DMS53 (cell line): Measurements from ENCODE around the gene MARCHF3.
A peak's percentile ranks its signal among the peaks of the same experiment; 100 is the strongest.
"Not testable (repeated sequence)": the region's sequence is repeated elsewhere in the genome, so short reads cannot be mapped to it uniquely, and the experiment has no call there.

Source experiments
- DNase-seq: peaks from one replicate; lab custom pipeline; 2025; lab: John Stamatoyannopoulos, UW

The MARCHF3 gene

GRCh38 chr5:127011961-127012644 is 18.3 kb downstream of the MARCHF3 start:
- no peak for DNase-seq

DNA sequence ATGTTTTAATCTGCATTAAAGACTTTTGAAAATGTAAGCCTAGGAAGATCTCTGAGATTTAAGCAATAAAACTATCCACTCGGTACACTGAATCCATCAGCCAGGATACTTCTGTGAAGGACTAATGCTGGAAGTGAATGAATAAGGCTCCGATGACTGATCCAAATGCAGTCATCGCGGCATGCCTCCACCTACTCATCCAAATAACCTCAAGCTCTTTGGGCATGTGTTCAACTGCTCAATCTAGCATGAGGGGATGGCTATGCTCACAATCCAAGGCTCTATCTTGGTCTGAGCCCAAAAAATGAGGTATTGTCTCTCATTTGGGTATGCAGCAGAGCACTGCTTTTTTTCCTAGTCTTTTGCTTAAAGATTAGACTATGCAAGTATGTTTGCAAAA is 19.2 kb downstream of the MARCHF3 start:
- no peak for DNase-seq

GRCh38 chr5:127010362-127010761 is 20.0 kb downstream of the MARCHF3 start:
- no peak for DNase-seq

GRCh38 chr5:127009784-127010183 is 20.6 kb downstream of the MARCHF3 start:
- DNase-seq = no peak

DNA sequence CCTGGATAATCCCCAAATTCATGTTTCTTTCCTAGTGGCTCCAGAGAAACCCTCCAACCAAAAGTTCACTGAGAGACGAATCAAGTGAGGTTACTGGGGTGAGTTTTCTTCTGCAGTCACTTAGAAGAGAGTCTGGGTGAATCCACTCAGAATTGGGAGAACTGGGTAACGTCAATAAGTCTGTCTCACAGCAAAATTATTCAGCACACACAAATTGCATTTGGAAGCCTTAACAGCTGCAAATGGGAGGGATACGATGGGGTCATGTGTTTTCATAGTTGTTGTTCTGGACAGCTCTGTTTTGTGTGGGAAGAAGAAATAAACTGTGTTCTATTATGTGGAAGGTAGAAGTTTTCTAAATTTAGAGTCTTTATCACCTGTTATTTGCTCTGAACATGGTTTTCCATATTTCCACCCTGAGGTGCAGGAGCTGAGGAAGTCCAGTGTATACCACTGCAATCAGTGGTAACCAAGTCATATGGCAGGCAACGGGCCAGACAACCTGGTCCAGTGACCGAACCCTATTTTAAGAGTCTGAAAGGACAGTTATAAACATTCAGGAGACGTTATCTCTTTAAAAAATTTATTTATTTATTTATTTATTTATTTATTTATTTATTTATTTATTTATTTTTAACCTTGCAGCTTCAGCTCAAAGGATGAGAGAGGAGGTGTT is 21.9 kb downstream of the MARCHF3 start:
- DNase-seq = no peak

- no peak for DNase-seq
Observed at GRCh38 chr5:127007522-127007921, 22.8 kb downstream of the MARCHF3 start.

GRCh38 chr5:127006744-127007143 is 23.6 kb downstream of the MARCHF3 start:
- DNase-seq = no peak

GRCh38 chr5:127005282-127005681 is 25.1 kb downstream of the MARCHF3 start:
- not testable (repeated sequence) for DNase-seq

DNA sequence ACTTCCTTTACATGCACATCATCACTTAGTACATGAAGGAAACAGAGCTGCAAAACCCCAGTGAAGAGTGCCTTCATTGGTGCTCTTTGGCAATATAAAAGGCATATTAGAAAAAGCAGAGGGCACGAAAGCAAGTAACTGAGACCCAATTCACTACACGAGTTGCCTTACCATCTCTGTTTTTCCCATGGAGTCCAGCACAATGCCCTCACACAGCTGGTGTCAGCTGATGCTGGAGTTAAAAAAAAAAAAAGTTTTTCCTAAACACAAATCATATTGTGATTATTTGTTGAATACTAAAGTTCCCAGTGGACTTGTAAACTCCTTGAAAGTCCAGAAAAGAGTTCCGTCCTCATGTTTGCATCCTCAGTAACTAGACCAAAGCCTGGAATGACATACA is 25.6 kb downstream of the MARCHF3 start:
- no peak for DNase-seq

DNA sequence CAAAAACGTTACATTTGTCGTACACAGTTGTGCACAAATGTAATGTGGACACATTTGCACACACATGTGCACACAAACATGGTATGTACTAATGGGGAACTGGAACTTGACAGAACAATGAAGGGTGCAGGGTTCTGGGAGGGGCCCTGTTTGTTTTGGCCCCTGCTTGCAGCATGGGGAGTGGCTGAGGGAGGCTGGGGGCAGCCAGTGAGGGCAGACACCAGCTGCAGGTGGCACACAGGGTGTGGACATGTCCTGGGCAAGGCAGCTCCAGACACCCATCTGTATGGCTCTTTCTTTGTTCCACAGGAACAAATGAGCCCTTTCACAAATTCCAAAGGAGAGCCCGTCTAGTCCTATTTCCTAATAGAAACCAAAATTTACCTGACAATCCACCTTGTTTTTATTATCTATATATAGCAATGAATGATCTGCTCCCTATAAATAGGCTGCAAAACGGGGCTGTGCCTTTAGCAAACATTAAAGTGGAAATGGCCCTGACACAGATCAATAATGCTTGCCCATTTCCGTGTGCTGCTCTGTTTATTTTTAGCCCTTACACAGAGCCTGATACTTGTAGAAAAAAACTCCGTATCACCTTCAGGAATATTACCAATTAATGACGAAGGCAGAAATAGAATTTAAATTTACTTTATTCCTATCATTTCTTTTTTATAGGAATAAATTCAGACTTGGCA is 26.4 kb downstream of the MARCHF3 start:
- no peak for DNase-seq

DNA sequence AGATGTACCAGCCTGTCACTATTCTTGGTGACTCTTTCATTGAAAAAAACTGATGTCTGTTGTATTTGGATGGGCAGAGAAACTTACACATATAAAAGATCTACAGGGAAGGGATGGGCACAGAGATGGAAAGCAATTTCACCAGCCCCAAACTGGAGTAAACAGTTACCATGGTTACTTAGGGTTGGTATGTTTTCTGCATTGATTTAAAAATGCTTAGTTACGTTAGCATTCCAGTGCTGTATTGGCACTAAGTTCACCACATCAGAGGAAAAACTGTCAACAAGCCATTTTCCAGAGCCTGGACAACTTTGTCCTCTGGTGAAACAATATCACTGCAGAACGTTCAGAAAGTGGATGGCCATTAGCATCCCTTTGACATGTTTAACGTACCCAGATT is 28.0 kb downstream of the MARCHF3 start:
- no peak for DNase-seq

DNA sequence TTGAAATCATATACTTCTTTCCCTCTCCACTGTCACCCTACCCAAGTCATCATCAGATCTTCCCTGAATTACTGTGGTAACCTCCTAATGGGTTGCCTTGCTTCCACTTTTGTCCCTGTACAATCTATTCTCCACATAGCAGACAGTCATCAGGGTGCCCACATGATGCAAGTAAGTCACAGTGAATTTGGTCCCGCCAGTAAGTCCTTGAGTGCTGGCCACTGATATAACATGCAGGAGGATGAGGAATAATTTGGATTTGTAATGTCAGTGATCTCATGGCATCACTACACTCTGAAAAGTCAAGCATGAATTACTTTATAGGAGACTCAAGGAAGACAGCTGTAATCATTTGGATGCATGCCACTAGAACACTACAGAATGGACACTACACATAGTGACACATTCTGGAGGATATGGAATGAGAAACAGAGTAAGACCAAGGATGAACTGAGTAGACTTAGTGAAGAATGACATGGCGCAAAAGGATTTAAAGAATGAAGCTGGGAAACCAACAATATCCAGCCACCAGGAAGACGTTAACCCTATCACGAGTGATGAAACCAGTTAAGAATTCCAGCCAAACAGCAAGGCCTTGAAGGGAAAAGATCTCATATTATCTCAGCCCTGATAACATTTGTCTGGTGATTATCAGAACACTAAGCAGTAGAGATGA is 28.6 kb downstream of the MARCHF3 start:
- no peak for DNase-seq

- DNase-seq = no peak
Observed at GRCh38 chr5:126998895-126999570, 31.3 kb downstream of the MARCHF3 start.

- DNase-seq = peak; percentile 80
Observed at GRCh38 chr5:126998201-126998631, 32.1 kb downstream of the MARCHF3 start.

GRCh38 chr5:126995689-126996088 is 34.7 kb downstream of the MARCHF3 start:
- DNase-seq = no peak

- no peak for DNase-seq
Observed at GRCh38 chr5:126995039-126995438, 35.3 kb downstream of the MARCHF3 start.

GRCh38 chr5:126994485-126994884 is 35.9 kb downstream of the MARCHF3 start:
- no peak for DNase-seq

GRCh38 chr5:126988021-126988569 is 42.3 kb downstream of the MARCHF3 start:
- DNase-seq = no peak

DNA sequence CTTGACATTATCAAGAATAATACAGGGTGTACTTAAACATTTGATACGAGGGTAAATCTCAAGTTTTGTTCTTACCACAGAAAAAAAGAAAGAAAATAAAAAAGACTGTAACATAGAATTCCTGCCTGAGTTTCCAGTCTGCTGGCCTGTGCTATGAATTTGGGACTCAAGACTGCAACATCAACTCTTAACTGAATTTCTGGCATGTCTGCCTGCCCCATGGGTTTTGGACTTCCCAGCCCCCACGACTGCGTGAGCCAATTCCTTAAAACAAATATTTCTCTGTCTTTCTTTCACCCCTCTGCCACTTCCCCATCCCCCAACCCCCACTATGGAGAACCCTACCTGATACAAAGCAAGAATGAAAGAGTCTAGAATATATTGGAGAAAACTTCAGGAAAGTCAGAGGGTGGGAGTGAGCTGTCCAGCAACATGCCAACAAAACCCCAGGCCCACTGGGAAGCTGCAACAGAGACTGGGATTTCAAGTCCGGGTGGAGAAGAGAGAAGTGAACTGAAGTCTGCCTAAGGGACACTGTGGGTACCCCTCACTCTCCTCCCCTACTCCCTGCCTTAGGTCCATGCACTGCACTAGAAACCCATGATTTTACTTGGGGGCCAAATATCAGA is 43.0 kb downstream of the MARCHF3 start:
- DNase-seq = no peak

GRCh38 chr5:126984632-126985031 is 45.7 kb downstream of the MARCHF3 start:
- no peak for DNase-seq

GRCh38 chr5:126983874-126984266 is 46.5 kb downstream of the MARCHF3 start:
- no peak for DNase-seq
